ENCODE measurements around the gene SERINC1.

GRCh38 chr6:122399055-122399347, 72.6 kb downstream of the SERINC1 start:
- TF ChIP-seq CTCF (IDR thresholded peaks at IDR 0.05) (no peak), EZH2 (IDR thresholded peaks at IDR 0.05) (no peak), EZH2phosphoT487 (IDR thresholded peaks at IDR 0.05) (no peak)

All from neural progenitor cell (in vitro differentiated cells).